HPDE6-E6E7 (cell line): ENCODE results near the gene VMAC.
"Not testable (repeated sequence)": the region's sequence is repeated elsewhere in the genome, so short reads cannot be mapped to it uniquely, and the experiment has no call there.

Experiments used
- DNase-seq: peaks from one replicate; pipeline ENCODE4 v3.0.0; 2011; ENCODE audit warnings: missing footprints; ENCODE audit errors: extremely low spot score

Gene VMAC

GRCh38 chr19:5883157-5883873 lies 21.4 kb upstream of the VMAC start:
- DNase-seq = not testable (repeated sequence)

- DNase-seq = not testable (repeated sequence)
Measured at GRCh38 chr19:5884065-5884811, 20.4 kb upstream of the VMAC start.

- no peak for DNase-seq
Measured at GRCh38 chr19:5889288-5889971, 15.2 kb upstream of the VMAC start.

GRCh38 chr19:5890099-5890498 lies 14.6 kb upstream of the VMAC start:
- DNase-seq = no peak

- no peak for DNase-seq
Measured at GRCh38 chr19:5891572-5891937, 13.1 kb upstream of the VMAC start.

GRCh38 chr19:5891938-5892771 lies 12.5 kb upstream of the VMAC start:
- DNase-seq = no peak

- DNase-seq = no peak
Measured at GRCh38 chr19:5892772-5893275, 11.8 kb upstream of the VMAC start.

GRCh38 chr19:5893296-5893903 lies 11.3 kb upstream of the VMAC start:
- no peak for DNase-seq

GRCh38 chr19:5893907-5894703 lies 10.6 kb upstream of the VMAC start:
- DNase-seq = no peak

- no peak for DNase-seq
Measured at GRCh38 chr19:5894704-5895349, 9.8 kb upstream of the VMAC start.

GRCh38 chr19:5895409-5895808 lies 9.3 kb upstream of the VMAC start:
- no peak for DNase-seq

- DNase-seq = no peak
Measured at GRCh38 chr19:5895890-5896289, 8.8 kb upstream of the VMAC start.

- no peak for DNase-seq
Measured at GRCh38 chr19:5896365-5897076, 8.2 kb upstream of the VMAC start.

- DNase-seq = no peak
Measured at GRCh38 chr19:5897189-5897969, 7.3 kb upstream of the VMAC start.

- DNase-seq = no peak
Measured at GRCh38 chr19:5899728-5900526, 4.7 kb upstream of the VMAC start.

- DNase-seq = no peak
Measured at GRCh38 chr19:5900976-5901375, 3.7 kb upstream of the VMAC start.

- DNase-seq = no peak
Measured at GRCh38 chr19:5903056-5903623, 1.5 kb upstream of the VMAC start.
